HG03095 (cell line): ENCODE data around the gene JADE2.
A peak's percentile ranks its signal among the peaks of the same experiment; 100 is the strongest.
"Not testable (repeated sequence)": the region's sequence is repeated elsewhere in the genome, so short reads cannot be mapped to it uniquely, and the experiment has no call there.

Experiments
- ATAC-seq: cut with Tn5 transposase; IDR thresholded peaks from one replicate; pipeline ENCODE4 v1.9.1; 2021; ENCODE audit warnings: moderate library complexity; ENCODE audit not compliant: unreplicated experiment

The JADE2 gene

DNA sequence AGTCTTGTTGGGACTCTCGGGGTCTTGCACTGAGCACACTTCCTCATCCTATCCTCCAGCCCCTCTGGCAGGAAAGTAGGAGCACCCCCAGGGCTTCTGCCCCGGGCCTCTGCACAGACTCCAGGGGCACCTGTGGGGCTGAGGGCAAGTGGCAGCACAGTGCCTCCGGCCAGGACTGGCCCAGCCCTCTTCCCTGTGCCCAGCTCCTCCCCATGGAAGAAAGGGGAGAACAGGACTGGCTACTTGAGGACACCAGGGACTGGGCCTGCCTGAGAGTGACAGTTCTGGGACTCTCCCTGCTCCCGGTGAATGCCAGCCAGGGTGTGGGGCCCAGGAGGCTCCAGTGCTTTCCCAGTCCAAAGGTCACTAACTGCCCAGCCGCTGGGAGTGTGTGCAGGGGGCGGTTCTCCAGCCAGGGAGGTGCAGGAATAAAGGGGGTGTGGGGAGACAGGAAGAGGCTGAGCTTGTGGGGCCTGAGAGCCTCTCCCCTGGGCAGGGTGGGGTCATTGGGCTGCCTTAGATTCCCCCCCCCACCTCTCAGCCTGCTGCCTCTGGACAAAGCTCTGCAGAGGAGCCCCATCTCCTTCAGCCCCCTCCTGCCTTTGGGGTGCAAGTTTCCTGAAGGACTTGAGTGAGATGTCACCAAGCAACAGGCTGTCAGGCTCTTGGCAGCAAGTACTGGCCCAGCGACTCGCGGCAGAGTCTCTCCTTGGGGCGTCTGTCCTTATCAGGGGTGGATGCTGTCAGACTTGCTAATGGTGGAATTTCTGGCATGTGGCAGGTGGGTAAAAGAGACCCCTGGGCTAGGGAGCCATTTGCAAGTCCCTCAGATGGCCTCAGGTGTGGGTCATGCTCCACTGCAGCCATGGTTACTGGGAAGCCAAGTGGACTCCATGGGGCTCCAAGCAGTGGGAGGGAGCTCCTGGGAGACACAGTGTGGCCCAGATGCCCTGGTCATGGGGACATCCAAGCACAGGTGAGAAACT, 19.1 kb upstream of the JADE2 start:
- ATAC-seq, result no peak

DNA sequence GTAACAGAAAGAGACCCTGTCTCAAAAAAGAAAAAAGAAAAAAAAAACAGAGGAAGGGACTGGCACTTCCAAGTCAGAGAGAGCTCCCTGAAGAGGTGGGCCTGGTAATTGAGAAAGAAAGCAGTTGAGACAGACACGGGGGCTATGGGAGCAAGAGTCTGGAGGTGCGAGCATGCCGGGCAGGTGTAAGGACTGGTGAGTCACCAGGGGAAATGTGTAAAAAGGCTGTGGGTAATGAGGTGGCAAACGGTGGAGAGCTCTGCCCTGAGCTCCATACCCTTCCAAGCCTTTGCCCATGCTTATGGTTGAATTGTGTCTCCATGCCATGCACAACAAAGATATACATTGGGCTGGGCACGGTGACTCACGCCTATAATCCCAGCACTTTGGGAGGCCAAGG, 18.0 kb upstream of the JADE2 start:
- ATAC-seq, result no peak

DNA sequence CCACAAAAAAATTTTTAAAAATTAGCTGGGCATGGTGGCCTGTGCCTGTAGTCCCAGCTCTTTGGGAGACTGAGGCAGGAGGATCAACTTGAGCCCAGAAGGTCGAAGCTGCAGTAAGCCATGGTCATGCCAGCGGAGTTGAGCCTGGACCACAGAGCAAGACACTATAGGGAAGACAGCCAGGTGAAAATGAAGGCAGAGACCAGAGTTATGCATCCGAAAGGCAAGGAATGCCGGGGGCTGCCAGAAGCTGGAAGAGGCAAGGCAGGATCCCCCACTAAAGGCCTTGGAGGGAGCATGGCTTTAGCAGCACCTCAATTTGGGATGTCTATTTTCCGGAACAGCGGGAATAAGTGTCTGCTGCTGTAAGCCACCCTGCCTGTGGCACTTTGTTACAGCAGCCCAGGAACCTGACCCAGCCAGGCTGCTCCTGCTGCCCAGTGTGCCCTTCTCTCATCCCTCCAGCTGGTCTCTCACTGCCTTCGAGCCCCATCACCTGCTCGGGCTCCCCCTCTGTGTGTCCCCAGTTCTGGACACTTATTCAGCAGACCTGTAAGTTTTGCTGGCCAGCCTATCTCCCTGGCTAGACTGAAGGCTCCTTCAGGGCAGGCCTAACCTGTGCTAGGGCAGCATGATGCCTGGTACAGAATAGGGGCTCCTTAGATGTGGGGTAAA, 16.8 kb upstream of the JADE2 start:
- no peak for ATAC-seq

DNA sequence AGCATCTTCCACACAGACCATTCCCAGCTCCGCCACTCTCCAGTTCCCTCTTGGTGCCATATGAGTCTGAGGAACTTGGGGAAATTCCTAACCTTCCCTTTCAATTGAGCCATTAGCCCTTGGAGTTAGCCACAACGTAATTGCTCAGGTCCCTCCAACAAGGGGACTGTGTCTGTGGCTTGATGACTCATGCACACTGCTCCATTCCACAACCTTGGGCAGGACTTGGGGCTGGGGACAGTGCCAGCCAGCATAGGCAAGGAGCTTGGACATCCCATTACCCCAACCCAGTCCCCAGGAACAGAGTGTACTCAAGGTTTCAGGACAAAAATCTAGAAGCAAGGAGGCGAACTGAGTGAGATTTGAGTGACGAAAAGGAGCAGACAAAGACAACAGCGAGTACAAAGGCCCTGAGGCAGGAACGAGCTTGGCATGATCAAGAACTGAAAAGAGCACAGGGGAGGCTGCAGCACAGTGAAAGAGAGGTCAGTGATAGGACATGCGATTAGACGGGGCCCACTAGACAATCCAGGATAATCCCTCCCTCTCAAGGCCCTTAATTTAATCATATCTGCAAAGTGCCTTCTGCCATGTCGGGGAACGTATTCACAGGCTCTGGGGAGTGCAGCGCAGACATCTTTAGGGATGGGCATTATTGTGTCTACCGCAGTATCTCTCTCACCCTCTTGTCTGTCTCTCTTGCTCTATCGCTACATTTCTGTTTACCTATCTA, 16.0 kb upstream of the JADE2 start:
- ATAC-seq, result no peak

DNA sequence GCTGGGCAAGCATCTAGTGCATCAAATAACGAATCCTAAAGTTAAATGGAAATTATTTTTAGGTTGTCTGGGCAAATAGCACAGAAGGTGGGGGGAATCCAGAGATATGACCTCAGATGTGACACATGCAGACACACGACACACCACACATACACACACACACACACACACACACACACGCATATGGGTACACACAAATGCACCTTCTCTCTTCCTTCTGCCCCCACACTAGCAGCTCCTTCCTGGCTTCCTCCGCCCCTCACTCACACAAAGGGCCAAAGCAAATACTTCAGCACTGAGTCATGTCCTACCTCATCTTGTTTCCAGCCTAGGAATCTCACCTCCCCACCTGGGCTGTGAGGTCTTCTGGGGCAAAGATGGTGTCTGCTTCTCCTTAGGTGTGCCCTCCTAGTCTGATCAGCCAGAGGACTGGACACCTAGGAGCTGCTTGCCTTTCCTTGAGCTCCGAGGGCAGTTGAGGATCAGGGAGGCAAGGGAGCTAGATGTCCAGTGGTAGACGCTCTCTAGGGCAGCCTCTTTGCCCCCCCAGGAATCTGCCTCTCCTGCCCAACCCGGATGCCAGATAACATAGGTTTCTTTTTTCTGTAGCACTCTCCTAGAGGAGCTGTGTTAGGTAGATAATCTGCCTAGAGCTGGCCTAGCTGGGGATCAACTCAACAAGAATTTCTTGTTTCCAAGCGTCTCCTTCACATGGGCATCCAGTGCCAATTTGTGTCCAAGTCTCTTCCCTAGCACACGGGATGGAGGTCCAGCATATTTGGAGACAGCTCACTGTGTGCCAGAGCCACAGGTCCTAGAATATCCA, 14.3 kb upstream of the JADE2 start:
- no peak for ATAC-seq

DNA sequence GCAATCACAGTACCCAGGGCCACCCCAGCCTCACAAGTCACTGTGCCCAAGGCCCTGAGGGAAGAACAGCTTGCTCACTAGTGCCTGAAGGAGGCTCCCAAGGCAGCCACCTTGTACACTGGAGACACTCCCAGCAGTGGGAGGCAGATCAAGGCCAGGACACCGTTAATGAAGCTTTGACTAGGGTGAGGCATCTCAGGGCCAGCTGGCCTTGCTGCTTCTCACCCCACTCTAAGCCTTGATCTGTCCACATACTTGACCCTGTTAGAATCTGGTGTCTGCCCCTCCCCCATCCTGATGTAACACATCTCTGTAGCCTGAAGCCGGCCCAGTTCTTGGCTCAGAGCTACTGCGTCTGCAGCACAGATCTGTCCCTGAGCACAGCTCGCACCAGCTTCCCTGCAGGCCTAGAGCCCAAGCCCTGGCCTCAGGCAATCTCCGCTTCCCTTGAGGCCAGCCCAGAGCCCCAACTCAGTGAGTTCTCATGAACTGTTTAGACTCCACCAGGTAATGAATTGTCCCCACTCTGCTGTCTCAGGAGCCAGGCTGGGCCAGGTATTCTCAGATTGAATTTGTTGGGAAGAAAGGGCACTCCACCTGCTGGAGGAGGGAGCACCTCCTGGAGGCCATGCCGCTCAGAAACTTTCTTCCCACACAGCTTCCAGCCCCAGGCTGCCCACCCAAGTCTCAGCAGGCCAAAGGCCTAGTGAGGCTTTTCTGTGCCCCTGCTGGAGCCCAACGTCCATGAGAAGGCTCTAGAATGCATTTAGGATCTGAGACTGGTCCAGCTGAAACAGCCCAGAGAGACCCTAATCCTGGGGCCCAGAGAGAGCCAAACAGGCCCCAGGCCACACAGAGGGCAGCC, 13.4 kb upstream of the JADE2 start:
- ATAC-seq, result no peak

DNA sequence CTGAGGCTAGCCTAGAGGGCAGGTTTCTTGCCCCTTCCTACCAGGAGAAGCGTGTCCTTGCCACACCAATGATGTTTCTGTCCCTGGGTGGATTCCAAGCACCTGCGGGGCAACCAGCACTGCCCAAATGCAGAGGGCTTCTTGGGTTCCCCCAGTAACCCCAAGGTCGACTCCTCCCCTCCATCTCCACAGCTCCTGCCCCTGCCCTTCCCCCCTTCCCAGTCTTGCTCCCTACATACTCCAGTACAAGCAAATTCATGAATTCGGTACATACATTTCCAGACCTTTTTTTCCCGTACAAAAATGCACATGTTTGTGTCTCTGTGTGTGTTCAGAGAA, 12.8 kb upstream of the JADE2 start:
- ATAC-seq, result no peak

DNA sequence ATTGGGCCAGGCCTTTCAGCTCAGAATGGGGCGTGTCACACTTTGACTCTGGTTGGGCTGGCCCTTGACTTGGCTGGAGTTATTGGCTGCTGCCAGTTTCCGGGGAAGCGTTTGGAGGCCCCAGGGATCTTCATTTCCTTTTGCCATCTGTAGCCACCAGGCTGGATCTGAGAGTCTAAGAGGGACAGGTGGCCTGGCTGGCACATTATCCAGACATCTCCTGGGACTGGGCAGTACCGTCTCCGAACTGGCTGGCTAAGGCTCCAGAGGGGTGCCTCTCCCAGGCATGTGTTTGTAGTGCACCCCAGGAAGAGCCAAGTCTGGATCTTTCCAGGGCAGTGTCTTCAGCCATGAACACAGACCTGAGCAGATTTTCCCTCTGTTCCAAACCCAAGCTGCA, 9.7 kb upstream of the JADE2 start:
- no peak for ATAC-seq

DNA sequence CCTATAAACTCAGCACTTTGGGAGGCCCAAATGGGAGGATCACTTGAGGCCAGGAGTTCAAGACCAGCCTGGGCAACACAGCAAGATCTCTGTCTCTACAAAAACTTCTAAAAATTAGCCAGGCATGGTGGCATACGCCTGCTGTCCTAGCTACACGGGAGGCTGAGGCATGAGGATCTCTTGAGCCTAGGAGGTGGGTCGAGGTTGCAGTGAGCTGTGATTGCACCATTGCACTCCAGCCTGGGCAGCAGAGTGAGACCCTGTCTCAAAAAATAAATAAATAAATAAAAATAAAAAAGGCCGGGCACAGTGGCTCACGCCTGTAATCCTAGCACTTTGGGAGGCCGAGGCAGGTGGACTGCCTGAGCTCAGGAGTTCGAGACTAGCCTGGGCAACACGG, 8.5 kb upstream of the JADE2 start:
- not testable (repeated sequence) for ATAC-seq

DNA sequence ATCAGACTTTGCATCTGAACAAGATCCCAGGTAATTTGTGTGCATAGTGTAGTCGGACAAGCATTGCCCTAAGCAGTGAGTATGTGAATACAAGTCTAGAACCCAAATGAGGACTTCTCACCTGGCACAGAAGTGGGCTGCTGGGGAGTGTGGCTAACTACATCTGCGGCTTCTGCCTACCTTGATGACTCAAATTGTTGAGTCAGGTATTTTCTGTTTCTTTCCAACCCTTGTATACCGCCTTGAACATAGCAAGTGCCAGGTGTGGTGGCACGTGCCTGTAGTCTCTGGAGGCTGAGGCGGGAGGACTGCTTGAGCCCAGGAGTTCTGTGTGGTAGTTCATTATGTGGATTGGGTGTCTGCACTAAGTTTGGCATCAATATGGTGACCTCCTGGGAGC, 7.9 kb upstream of the JADE2 start:
- no peak for ATAC-seq

DNA sequence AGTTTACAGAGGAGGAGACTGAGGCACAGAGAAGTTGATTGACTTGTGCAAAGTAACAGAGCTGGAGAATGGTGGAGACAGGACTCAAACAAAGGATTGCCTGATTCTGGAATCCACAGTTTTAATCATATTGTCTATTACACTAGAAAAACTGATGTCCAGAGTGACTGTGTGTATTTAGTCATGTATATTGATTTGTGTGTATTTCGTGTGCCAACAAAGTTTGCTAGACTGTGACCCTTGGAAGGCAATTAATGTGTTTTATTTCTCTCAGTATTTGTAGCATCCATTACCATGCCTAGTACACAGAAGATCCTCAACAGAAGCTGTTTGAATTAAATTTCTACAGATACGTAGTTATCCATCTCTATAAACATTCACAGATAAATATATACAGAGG, 5.5 kb upstream of the JADE2 start:
- ATAC-seq, result no peak

DNA sequence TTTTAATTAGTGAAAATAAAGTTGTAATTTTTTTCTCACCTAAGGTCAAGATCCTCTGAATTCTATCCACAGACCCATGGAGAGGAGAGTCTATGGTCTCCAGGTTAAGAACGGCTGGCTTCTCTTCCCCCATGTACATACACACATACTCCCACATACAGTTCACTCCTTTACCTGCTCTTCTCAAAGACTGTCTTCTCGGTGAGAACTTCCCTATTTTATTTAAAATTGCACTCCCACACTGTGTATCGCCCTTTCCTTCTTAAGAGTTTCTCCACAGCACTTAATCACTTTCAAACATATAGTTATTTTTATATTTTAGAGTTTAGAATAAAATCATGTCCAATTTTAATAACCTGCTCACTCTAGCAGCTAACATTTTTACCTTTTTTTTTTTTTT, 3.6 kb upstream of the JADE2 start:
- ATAC-seq, result no peak

DNA sequence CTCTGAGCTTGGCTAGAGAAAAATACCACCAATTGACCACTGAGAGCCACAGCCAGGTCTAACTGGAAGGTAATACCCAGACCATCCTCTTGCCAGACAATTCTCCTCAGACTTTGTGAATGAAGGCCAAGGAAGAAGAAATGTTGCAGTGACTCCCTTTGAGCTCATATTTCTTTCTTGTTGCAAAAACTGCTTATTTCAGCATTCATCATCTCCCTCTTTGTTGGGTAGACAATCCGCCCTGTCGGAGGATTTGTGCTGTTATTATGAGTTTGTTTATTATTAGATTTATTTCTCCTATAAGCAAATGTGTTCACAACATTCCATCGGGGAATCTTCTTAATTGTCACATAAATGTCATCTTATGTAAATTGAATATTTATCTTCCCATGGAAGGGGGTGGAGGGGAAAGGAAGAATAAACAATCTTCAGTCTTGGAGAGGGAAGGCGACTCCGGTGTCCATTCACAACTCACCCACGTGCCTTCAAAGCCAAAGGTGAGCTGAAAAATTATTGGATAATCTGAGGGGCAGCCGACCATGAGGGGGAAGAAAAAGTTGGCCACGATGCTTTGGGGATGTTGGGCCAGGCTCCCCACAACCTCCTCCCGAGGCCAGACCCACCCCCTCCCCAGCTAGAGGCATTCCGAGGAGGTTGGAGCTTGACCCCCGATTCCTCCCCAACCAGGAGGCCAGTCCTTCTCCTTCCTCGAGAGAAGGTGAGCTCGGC, 1.8 kb upstream of the JADE2 start:
- no peak for ATAC-seq

DNA sequence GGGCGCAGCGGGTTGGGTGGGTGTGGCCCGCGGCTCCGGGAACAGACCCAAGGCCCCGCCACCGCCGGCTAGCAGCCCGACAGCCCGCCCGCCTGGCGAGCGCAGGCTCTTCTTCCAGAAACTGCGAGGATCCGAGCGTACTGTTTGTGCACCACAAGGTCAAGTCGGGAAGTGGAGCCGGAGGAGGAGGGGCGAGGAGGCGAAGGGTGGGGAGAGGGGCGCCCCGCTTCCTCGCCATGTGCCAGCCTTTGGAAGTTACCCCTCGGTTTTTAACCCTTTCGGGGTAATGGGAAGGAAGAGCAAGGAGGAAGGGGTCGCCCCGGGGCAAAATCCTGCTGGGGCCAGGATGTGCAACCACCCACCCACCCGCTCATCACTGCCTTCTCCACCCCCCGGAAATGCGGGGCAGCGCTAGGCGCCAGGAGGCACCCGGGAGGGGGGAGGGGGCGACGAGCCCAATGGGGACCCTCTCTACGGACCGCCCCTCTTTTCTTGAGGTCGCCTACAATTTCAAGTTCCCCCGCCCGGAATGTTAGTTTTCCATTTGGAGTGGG, 1.1 kb upstream of the JADE2 start:
- ATAC-seq, result no peak

DNA sequence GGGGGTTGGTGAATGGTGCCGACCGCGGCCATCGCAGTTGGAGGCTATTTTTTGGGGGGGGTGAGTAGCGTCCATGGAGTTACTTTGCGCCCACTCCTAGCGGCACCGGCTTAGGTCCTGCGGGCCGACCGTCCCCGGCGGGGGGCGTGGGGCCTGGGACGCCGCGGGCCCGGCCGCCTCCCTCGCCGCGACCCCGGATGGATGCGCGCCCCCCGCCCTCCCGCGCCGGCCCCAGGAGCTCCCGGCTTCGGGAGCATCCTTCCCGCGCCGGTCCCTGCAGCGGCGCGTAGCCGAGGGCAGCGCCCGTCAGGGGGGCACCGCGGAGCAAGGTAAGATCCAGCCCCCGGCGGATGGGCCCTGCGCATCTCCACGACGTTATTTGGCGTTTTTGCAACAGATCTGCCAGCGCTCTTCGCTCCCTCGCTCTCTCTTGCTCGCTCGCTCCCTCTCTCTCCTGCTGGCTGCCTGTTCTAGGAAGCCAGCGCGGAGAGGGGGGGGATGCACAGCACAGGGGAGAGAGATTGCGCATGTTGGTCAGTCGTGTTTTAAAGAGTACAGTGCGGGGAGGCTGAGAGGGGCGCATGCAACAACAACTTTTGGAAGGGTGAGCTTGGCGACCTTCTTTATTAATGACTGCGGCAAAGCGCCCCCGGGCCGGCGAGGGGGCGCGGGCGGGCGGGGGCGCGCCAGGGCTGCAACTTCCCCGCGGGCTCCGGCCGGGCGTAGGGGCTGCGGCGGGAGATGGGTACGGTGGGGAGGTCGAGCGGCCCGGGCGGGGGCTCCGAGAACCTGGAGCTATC, 413 bp downstream of the JADE2 start:
- no peak for ATAC-seq

DNA sequence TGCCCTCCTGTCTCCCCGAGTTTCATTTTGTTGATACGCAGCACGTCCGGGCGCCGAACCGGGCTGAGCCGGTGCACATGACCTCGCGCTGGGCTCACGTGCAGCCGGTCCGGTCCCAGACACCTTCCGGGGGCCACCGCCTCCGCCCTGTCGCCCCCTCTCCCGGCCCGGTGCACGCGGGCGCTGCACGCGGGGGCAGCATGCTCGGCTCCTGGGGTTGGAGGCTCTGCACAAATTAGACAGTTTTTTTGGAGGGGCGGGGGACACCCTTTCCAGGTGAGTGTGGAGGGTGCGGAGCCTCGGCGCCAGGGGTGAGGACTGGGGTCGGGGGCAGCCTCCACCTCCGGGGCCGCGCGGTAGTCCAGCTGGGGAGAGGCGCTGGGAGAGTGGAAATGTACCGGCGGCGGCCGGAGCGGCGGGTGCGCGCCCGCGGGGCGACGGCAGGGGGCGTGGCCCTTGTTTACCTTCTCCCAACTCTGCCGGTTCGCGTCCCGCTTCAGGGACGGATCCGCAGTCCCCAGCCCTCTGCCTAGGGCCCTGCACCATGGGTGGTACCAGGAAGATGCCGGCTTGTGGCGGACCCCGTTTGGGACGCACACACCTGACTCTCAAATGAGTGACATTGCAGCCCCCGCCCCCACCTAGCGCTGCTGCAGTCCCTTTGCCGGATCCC, 1.1 kb downstream of the JADE2 start:
- peak; percentile 27 for ATAC-seq

DNA sequence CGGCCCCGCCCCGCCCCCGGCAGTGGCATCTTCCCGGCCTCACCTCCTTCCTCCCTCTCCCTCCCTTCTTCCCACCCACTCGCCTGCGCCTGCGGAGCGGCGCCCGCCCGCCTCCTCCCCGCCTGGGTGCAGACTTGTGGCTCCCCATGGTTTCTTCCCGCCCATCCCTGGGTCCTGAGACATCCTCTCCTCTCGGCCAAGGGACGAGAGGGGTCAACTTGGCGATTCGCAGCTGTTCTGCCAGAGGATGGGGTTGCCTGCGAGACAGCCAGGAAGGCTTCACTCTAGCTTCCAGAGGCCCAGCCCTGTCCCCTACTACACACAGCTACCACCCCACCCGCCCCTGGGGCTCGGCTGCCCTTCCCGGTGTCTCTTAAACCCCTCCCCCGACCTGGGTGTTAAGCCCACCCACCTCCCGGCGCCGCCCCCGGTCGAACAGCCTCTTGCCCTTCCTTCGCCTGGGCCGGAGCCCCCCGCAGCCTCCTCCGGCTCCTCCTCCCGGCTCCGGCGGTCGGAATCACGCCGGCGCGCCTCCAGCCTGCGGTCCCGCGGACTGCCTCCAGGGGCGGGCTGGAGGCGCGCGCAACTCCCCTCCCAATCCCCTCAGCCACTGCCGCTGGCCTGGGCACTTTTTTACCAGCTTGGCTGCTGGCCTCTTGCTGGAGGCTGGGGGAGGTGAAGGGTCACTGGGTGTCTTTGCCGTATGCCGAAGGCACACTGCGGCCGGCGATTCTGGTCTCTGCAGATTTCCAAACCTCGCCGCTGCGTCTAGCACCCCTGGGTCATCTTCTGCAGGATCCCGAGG, 1.9 kb downstream of the JADE2 start:
- ATAC-seq, result peak; percentile 41
